Measurements from ENCODE around the gene MAPK8IP3.

MAPK8IP3 gene

DNA sequence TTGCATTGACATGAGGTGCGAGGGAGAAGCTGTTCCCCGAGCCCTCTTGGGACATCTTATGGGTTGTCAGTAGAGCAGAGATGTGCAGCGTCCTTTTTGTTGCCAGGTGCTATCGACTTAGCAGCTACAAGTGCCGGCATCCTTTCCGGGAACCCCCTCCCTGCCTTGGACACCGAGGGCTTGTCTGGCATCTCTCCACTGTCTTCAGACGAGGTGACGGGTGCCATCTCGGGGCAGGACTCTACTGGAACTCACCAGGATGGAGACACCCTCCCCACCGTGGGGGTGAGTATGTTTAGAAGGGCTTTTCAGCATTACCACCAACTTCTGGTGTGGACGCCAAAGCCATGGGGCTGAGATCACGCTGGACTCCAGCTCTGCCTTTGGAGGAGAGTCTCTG, 39.7 kb upstream of the MAPK8IP3 start:
- Histone ChIP-seq H3K23ac (ENCODE audit: low read length in 2 of 2) (no peak overlapping the region), H3K4me2 (ENCODE audit: low read length, poor library complexity, severe bottlenecking) (no peak overlapping the region), H3K4me1 (ENCODE audit: control insufficient read depth, insufficient read depth, low read depth, low read length) (peaks cover 5% of the 10 kb centered on the region), H4K8ac (ENCODE audit: low read length) (no peak overlapping the region), H2AFZ (ENCODE audit: low read depth, low read length) (no peak overlapping the region), H3K18ac (ENCODE audit: low read depth in 1 of 2, low read length in 2 of 2) (no peak overlapping the region), H4K91ac (ENCODE audit: low read length) (no peak overlapping the region), H3K14ac (ENCODE audit: low read length in 2 of 2) (no peak overlapping the region), H3K27me3 (ENCODE audit: control insufficient read depth in 1 of 2, insufficient read depth in 1 of 2, low read length in 2 of 2) (no peaks in the 10 kb centered on the region), H2AK5ac (ENCODE audit: low read length, severe bottlenecking) (no peak overlapping the region), H3K9ac (ENCODE audit: low read length) (no peak overlapping the region), H3K79me1 (replicated peaks; ENCODE audit: low read length, poor library complexity, severe bottlenecking) (peaks cover 45% of the 10 kb centered on the region), H2BK120ac (ENCODE audit: low read depth, low read length) (no peak overlapping the region), H3K27ac (ENCODE audit: low read length, poor library complexity, severe bottlenecking) (no peak overlapping the region), H2BK12ac (ENCODE audit: low read length in 2 of 2) (no peak overlapping the region), H3K4me3 (ENCODE audit: insufficient read depth in 1 of 2, low read depth in 1 of 2, low read length in 2 of 2) (no peak overlapping the region), H3K36me3 (ENCODE audit: control insufficient read depth in 1 of 2, insufficient read depth in 2 of 2, low read depth in 1 of 2, low read length in 2 of 2) (peaks cover 92 to 95% of the 10 kb centered on the region in 2 experiments), H2BK15ac (ENCODE audit: low read depth, poor library complexity, severe bottlenecking) (no peak overlapping the region), H2BK5ac (ENCODE audit: low read depth, low read length, poor library complexity, severe bottlenecking) (no peak overlapping the region), H3K9me3 (ENCODE audit: control insufficient read depth, low read length) (no peaks in the 10 kb centered on the region), H3K4ac (ENCODE audit: low read depth in 1 of 2, low read length in 2 of 2) (no peak overlapping the region)
- WGBS = 97% methylated on average over 13 of the region's 13 CpGs
- no peak for DNase-seq

- Histone ChIP-seq H3K36me3 (ENCODE audit: control insufficient read depth in 1 of 2, insufficient read depth in 2 of 2, low read depth in 1 of 2, low read length in 2 of 2) (peaks cover 93 to 97% of the 10 kb centered on the region in 2 experiments), H3K27ac (ENCODE audit: low read length, poor library complexity, severe bottlenecking) (no peak overlapping the region), H3K9me3 (ENCODE audit: control insufficient read depth, low read length) (no peaks in the 10 kb centered on the region), H2BK120ac (ENCODE audit: low read depth, low read length) (no peak overlapping the region), H2AK5ac (ENCODE audit: low read length, severe bottlenecking) (no peak overlapping the region), H3K4me3 (ENCODE audit: insufficient read depth in 1 of 2, low read depth in 1 of 2, low read length in 2 of 2) (no peak overlapping the region), H4K8ac (ENCODE audit: low read length) (no peak overlapping the region), H3K18ac (ENCODE audit: low read depth in 1 of 2, low read length in 2 of 2) (no peak overlapping the region), H3K14ac (ENCODE audit: low read length in 2 of 2) (no peak overlapping the region), H2AFZ (ENCODE audit: low read depth, low read length) (no peak overlapping the region), H2BK5ac (ENCODE audit: low read depth, low read length, poor library complexity, severe bottlenecking) (no peak overlapping the region), H3K27me3 (ENCODE audit: control insufficient read depth in 1 of 2, insufficient read depth in 1 of 2, low read length in 2 of 2) (no peaks in the 10 kb centered on the region), H3K4me2 (ENCODE audit: low read length, poor library complexity, severe bottlenecking) (no peak overlapping the region), H3K9ac (ENCODE audit: low read length) (no peak overlapping the region), H3K4me1 (ENCODE audit: control insufficient read depth, insufficient read depth, low read depth, low read length) (peaks cover 5% of the 10 kb centered on the region), H3K4ac (ENCODE audit: low read depth in 1 of 2, low read length in 2 of 2) (no peak overlapping the region), H2BK12ac (ENCODE audit: low read length in 2 of 2) (no peak overlapping the region), H2BK15ac (ENCODE audit: low read depth, poor library complexity, severe bottlenecking) (no peak overlapping the region), H3K79me1 (replicated peaks; ENCODE audit: low read length, poor library complexity, severe bottlenecking) (peaks cover 40% of the 10 kb centered on the region), H4K91ac (ENCODE audit: low read length) (no peak overlapping the region), H3K23ac (ENCODE audit: low read length in 2 of 2) (no peak overlapping the region)
- WGBS = 95% methylated on average over 8 of the region's 8 CpGs
- no peak for DNase-seq
These were observed 38.7 kb upstream of the MAPK8IP3 start for GRCh38 chr16:1667271-1667670.

DNA sequence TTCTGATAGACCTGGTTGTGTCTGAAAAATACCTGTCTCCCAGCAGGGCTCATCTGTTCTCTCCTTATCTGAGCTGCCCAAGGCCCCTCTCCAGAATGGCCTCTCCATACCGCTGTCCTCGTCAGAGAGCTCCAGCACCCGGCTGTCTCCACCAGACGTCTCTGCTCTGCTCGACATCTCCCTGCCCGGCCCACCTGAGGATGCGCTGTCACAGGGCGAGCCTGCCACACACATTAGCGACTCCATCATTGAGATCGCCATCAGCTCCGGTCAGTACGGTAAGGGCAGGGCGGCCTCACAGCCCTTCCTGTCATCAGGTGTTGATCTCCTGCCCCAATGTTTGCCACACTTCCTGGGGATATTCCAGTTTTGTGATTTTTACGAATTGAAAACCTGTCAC, 38.1 kb upstream of the MAPK8IP3 start:
- H2BK12ac ChIP-seq (ENCODE audit: low read length in 2 of 2) = no peak overlapping the region
- peaks cover 94 to 97% of the 10 kb centered on the region in 2 experiments for H3K36me3 ChIP-seq (ENCODE audit: control insufficient read depth in 1 of 2, insufficient read depth in 2 of 2, low read depth in 1 of 2, low read length in 2 of 2)
- H4K91ac ChIP-seq (ENCODE audit: low read length) = no peak overlapping the region
- no peak overlapping the region for H2BK120ac ChIP-seq (ENCODE audit: low read depth, low read length)
- H2BK5ac ChIP-seq (ENCODE audit: low read depth, low read length, poor library complexity, severe bottlenecking) = no peak overlapping the region
- H3K4me1 ChIP-seq (ENCODE audit: control insufficient read depth, insufficient read depth, low read depth, low read length) = peaks cover 5% of the 10 kb centered on the region
- H3K18ac ChIP-seq (ENCODE audit: low read depth in 1 of 2, low read length in 2 of 2) = no peak overlapping the region
- no peak overlapping the region for H2BK15ac ChIP-seq (ENCODE audit: low read depth, poor library complexity, severe bottlenecking)
- peaks cover 37% of the 10 kb centered on the region for H3K79me1 ChIP-seq (replicated peaks; ENCODE audit: low read length, poor library complexity, severe bottlenecking)
- no peak overlapping the region for H3K4me2 ChIP-seq (ENCODE audit: low read length, poor library complexity, severe bottlenecking)
- H3K23ac ChIP-seq (ENCODE audit: low read length in 2 of 2) = no peak overlapping the region
- DNase-seq = no peak
- no peak overlapping the region for H4K8ac ChIP-seq (ENCODE audit: low read length)
- H3K27me3 ChIP-seq (ENCODE audit: control insufficient read depth in 1 of 2, insufficient read depth in 1 of 2, low read length in 2 of 2) = no peaks in the 10 kb centered on the region
- H3K4me3 ChIP-seq (ENCODE audit: insufficient read depth in 1 of 2, low read depth in 1 of 2, low read length in 2 of 2) = no peak overlapping the region
- over 99% methylated on average over 14 of the region's 14 CpGs for WGBS
- H3K9ac ChIP-seq (ENCODE audit: low read length) = no peak overlapping the region
- H3K4ac ChIP-seq (ENCODE audit: low read depth in 1 of 2, low read length in 2 of 2) = no peak overlapping the region
- H3K27ac ChIP-seq (ENCODE audit: low read length, poor library complexity, severe bottlenecking) = no peak overlapping the region
- no peaks in the 10 kb centered on the region for H3K9me3 ChIP-seq (ENCODE audit: control insufficient read depth, low read length)
- no peak overlapping the region for H2AFZ ChIP-seq (ENCODE audit: low read depth, low read length)
- H3K14ac ChIP-seq (ENCODE audit: low read length in 2 of 2) = no peak overlapping the region
- no peak overlapping the region for H2AK5ac ChIP-seq (ENCODE audit: low read length, severe bottlenecking)

GRCh38 chr16:1668612-1669319, 37.2 kb upstream of the MAPK8IP3 start:
- H3K36me3 ChIP-seq (ENCODE audit: control insufficient read depth in 1 of 2, insufficient read depth in 2 of 2, low read depth in 1 of 2, low read length in 2 of 2) = peaks cover 97% of the 10 kb centered on the region in 2 experiments
- no peak for DNase-seq
- no peak overlapping the region for H2BK5ac ChIP-seq (ENCODE audit: low read depth, low read length, poor library complexity, severe bottlenecking)
- no peak overlapping the region for H2BK120ac ChIP-seq (ENCODE audit: low read depth, low read length)
- H4K8ac ChIP-seq (ENCODE audit: low read length) = no peak overlapping the region
- no peak overlapping the region for H3K9ac ChIP-seq (ENCODE audit: low read length)
- H3K27me3 ChIP-seq (ENCODE audit: control insufficient read depth in 1 of 2, insufficient read depth in 1 of 2, low read length in 2 of 2) = no peaks in the 10 kb centered on the region
- H3K4me3 ChIP-seq (ENCODE audit: insufficient read depth in 1 of 2, low read depth in 1 of 2, low read length in 2 of 2) = no peak overlapping the region
- no peak overlapping the region for H3K18ac ChIP-seq (ENCODE audit: low read depth in 1 of 2, low read length in 2 of 2)
- no peak overlapping the region for H2AK5ac ChIP-seq (ENCODE audit: low read length, severe bottlenecking)
- no peak overlapping the region for H3K27ac ChIP-seq (ENCODE audit: low read length, poor library complexity, severe bottlenecking)
- H2AFZ ChIP-seq (ENCODE audit: low read depth, low read length) = no peak overlapping the region
- peaks cover 5% of the 10 kb centered on the region for H3K4me1 ChIP-seq (ENCODE audit: control insufficient read depth, insufficient read depth, low read depth, low read length)
- H3K9me3 ChIP-seq (ENCODE audit: control insufficient read depth, low read length) = no peaks in the 10 kb centered on the region
- H4K91ac ChIP-seq (ENCODE audit: low read length) = no peak overlapping the region
- H3K23ac ChIP-seq (ENCODE audit: low read length in 2 of 2) = no peak overlapping the region
- H3K4me2 ChIP-seq (ENCODE audit: low read length, poor library complexity, severe bottlenecking) = no peak overlapping the region
- peaks cover 36% of the 10 kb centered on the region for H3K79me1 ChIP-seq (replicated peaks; ENCODE audit: low read length, poor library complexity, severe bottlenecking)
- 95% methylated on average over 18 of the region's 23 CpGs for WGBS
- H3K14ac ChIP-seq (ENCODE audit: low read length in 2 of 2) = no peak overlapping the region
- no peak overlapping the region for H2BK15ac ChIP-seq (ENCODE audit: low read depth, poor library complexity, severe bottlenecking)
- no peak overlapping the region for H2BK12ac ChIP-seq (ENCODE audit: low read length in 2 of 2)
- H3K4ac ChIP-seq (ENCODE audit: low read depth in 1 of 2, low read length in 2 of 2) = no peak overlapping the region

All from mesenchymal stem cell (in vitro differentiated cells and primary cell).